Activated B cell treated with CpG ODN at 0.5 μM for 24 hours (primary cell): Measurements from ENCODE around the gene PTPN14. TPM values are rescaled to one million over a fixed set of nuclear protein-coding genes. Genes with fewer than 3 reads are reported as not detected.

ENCODE experiments used
- ATAC-seq: fragments of 200-7000 bp; cut with Tn5 transposase; one replicate; pipeline ENCODE4 v1.10.0; 2021; ENCODE audit warnings: low read depth, mild to moderate bottlenecking, moderate library complexity
- CTCF ChIA-PET: fragments of 350-600 bp; sonication (Branson Sonifier 250); formaldehyde crosslinking; loops from one replicate; lab custom pipeline; 2021; ENCODE audit warnings: antibody characterized with exemption; lab: Charles Lee
- POLR2A ChIA-PET: fragments of 350-600 bp; sonication (Branson Sonifier 250); formaldehyde crosslinking; loops from one replicate; lab custom pipeline; 2021; ENCODE audit warnings: antibody characterized with exemption; lab: Charles Lee
- DNase-seq: peaks from one replicate; pipeline ENCODE4 v3.0.0; 2022
- H3K27ac Mint-ChIP-seq: one replicate; pipeline ENCODE4 v1.8.0; 2020; ENCODE audit warnings: mixed read lengths
- H3K27me3 Mint-ChIP-seq: one replicate; pipeline ENCODE4 v1.8.0; 2021; ENCODE audit warnings: mixed read lengths
- H3K36me3 Mint-ChIP-seq: one replicate; pipeline ENCODE4 v1.8.0; 2021; ENCODE audit warnings: low read depth, mixed read lengths
- H3K4me1 Mint-ChIP-seq: one replicate; pipeline ENCODE4 v1.8.0; 2021; ENCODE audit warnings: mixed read lengths
- H3K4me3 Mint-ChIP-seq: one replicate; pipeline ENCODE4 v1.8.0; 2020; ENCODE audit warnings: mild to moderate bottlenecking, mixed read lengths
- H3K9me3 Mint-ChIP-seq: one replicate; pipeline ENCODE4 v1.8.0; 2020; ENCODE audit warnings: mixed read lengths
- intact Hi-C: fragments of 100-400 bp; cut with micrococcal nuclease; formaldehyde crosslinking; loops from one replicate; pipeline ENCODE4 v1.15.1; 2024
- total RNA-seq: library from RNA; stranded (reverse); gene quantifications from 2 replicates; pipeline ENCODE4 v1.2.3, GENCODE V29; 2022
- TF ChIP-seq, protein P1 (sequence below): fragments of 200-600 bp; IDR thresholded peaks from one replicate; pipeline ENCODE4 v1.8.0; 2022; ENCODE audit warnings: antibody characterized with exemption, mild to moderate bottlenecking

Gene PTPN14
- total RNA-seq, 1 donor from 2014 or later = not detected

DNA sequence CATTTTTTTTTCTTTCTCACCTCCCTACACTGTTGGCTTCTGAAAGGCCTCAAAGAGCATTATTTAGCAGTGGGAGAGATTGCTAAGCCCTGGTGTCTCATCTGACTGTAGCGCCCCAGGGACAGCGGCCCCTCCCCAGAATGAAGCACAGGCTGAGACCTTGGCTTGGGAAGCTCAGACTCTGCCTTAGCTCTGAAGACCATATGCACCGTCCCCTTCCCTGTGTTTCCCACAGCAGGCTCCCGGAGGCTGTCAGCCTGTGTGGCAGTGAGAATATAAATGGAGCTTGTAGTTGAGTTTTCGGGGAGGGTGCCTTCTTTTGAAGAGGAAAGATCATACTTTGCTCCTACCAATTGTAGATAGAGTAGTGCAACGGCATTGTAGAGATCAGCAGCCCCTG, 245.1 kb downstream of the PTPN14 start:
- ATAC-seq = no peak
- no peak for DNase-seq
- TF ChIP-seq, protein P1, sequence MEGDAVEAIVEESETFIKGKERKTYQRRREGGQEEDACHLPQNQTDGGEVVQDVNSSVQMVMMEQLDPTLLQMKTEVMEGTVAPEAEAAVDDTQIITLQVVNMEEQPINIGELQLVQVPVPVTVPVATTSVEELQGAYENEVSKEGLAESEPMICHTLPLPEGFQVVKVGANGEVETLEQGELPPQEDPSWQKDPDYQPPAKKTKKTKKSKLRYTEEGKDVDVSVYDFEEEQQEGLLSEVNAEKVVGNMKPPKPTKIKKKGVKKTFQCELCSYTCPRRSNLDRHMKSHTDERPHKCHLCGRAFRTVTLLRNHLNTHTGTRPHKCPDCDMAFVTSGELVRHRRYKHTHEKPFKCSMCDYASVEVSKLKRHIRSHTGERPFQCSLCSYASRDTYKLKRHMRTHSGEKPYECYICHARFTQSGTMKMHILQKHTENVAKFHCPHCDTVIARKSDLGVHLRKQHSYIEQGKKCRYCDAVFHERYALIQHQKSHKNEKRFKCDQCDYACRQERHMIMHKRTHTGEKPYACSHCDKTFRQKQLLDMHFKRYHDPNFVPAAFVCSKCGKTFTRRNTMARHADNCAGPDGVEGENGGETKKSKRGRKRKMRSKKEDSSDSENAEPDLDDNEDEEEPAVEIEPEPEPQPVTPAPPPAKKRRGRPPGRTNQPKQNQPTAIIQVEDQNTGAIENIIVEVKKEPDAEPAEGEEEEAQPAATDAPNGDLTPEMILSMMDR = no peak
- CTCF ChIA-PET = no interaction called here
- POLR2A ChIA-PET = no interaction called here
- peaks cover 9% of the 10 kb centered on the region for H3K36me3 Mint-ChIP-seq
- H3K4me1 Mint-ChIP-seq = peaks cover 17% of the 10 kb centered on the region
- no peak overlapping the region for H3K4me3 Mint-ChIP-seq
- H3K27me3 Mint-ChIP-seq = no peaks in the 10 kb centered on the region
- no peaks in the 10 kb centered on the region for H3K9me3 Mint-ChIP-seq
- H3K27ac Mint-ChIP-seq = no peak overlapping the region
- intact Hi-C loops = no loop called here

DNA sequence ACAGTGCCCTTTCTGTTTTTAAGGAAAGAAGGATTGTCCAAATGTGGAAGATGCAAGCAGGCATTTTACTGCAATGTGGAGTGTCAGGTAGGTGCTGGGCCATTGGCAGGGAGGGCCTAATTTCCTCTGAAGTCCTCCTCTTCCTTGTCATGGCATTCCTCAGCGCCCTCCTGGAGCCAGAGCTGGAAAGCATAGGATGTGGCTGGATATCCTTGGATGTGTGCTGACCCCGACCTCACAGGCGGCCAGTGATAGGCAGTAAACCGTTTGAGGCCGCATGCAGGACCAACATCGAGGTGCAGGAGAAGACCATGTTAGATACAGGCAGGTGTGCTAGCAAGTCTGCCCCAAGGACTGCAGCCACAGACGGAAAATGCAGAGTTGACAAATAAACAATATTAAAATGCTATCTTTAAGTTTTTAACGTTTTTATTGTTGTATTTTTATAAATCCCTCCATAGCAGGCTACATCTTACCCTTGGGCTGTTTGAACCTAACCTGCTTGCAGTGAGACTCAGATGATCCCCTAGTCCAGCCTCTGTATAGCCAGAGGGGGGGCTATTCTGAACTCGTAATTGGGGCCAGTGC, 246.1 kb downstream of the PTPN14 start:
- peaks cover 9% of the 10 kb centered on the region for H3K36me3 Mint-ChIP-seq
- intact Hi-C loops = no loop called here
- TF ChIP-seq, protein P1 = no peak
- no peak for ATAC-seq
- ChIA-PET POLR2A (no interaction called here), CTCF (no interaction called here)
- peaks cover 11% of the 10 kb centered on the region for H3K4me1 Mint-ChIP-seq
- no peaks in the 10 kb centered on the region for H3K9me3 Mint-ChIP-seq
- DNase-seq = no peak
- no peaks in the 10 kb centered on the region for H3K27me3 Mint-ChIP-seq
- H3K4me3 Mint-ChIP-seq = no peak overlapping the region
- H3K27ac Mint-ChIP-seq = no peak overlapping the region

DNA sequence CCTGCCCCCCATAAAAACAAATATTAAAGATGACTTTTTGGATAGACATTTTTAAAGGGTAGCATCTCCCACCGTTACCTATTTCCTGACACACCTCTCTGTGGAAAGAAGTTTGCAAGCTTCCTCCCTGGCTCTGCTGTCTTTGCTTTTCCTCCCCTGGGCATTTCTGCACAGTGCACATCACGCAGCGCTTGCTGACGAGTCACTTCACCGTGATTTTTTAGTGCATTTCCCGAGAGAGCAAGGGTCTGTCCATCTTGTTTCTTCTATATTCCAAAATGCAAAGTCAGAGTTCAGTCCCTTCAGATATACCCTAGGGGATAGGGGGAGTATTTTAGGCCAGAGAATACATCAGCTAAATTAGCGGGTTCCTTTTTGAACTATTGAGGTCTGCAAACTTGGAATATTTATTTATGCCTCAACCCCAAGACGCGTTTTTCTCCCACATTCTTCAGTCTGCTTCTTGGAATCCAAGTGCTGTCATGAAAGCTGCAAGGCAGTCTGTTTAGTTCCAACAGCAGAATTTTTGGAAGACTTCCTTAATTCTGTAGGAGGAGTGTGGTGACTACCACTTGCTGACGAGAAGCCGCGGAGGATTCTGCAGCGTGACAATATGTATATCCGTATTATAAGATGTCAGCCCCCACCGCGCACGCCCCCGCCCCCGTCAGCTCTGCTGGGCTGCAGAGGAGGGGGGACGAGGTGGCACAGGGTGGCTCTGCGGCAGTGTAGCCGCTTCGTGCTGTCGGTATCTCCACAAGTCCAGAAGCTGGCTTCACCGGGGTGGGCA, 248.1 kb downstream of the PTPN14 start:
- ChIA-PET CTCF (interaction anchor here (0.5 to 1.6 kb wide), 3 partner anchors 30 to 1163 kb away, joined by 3 read pairs; no protein-coding TSS in a partner anchor), POLR2A (no interaction called here)
- TF ChIP-seq, protein P1 = no peak
- H3K27me3 Mint-ChIP-seq = no peaks in the 10 kb centered on the region
- DNase-seq (no peak), ATAC-seq (no peak)
- peaks cover 9% of the 10 kb centered on the region for H3K4me1 Mint-ChIP-seq
- intact Hi-C loops = no loop called here
- no peaks in the 10 kb centered on the region for H3K9me3 Mint-ChIP-seq
- H3K27ac Mint-ChIP-seq = no peak overlapping the region
- H3K36me3 Mint-ChIP-seq = peaks cover 11% of the 10 kb centered on the region
- H3K4me3 Mint-ChIP-seq = no peak overlapping the region

DNA sequence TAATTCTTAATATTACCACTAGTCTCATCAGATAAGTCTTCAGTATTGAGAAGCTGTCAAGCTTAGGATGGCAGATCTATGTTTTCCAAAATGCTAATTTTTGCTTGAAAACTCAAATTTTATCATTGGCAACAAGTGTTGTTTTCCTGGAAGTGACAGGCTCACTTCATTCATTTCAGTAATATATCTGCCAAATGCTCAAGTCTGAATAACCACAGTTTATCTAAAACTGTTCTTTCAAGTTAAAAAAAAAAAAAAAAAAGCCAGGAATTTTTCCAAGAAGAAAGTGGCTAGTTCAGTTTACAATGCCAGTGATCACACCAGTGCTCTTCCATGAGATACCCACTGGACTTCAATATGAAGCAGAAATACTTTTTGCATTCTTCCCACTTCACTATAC, 249.9 kb downstream of the PTPN14 start:
- Mint-ChIP-seq H3K4me1 (peaks cover 9% of the 10 kb centered on the region), H3K4me3 (no peak overlapping the region), H3K36me3 (peaks cover 19% of the 10 kb centered on the region), H3K27me3 (no peaks in the 10 kb centered on the region), H3K27ac (no peak overlapping the region), H3K9me3 (no peaks in the 10 kb centered on the region)
- DNase-seq (no peak), ATAC-seq (no peak)
- CTCF ChIA-PET = interaction anchor here (0.6 kb wide), 1 partner anchor 41 kb away, joined by 3 read pairs; no protein-coding TSS in a partner anchor
- intact Hi-C loops = no loop called here
- POLR2A ChIA-PET = interaction anchor here (0.7 kb wide), 1 partner anchor 9 kb away, joined by 3 read pairs; no protein-coding TSS in a partner anchor
- TF ChIP-seq, protein P1 = no peak

DNA sequence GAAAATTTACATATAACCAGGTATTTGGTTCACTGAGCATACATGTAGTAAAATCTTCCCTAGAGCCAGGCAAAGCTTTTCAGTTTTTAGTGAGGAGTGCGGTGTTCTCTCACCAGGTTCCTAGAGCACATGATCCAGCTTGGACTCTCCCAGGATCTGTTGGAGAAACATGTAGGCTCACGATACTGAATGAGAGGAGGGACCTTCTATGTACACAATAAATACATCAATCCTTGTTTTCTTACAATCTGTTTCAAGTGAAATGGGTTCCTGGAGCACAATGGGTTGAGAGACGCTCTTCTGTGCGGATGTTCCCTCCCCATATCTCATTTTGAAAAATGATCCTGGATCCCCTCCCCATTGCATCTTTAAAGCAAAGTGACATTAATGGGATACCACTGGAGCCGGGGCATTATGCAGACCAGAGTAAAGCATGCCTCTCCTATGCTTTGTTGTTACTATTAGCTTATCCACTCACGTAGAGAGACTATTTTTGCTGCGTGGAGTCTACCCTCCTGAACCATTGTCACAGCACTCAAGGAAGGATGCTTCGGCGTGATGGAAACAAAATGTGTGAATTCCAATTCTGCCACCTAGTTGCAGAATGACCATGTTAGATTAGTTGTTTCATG, 251.1 kb downstream of the PTPN14 start:
- H3K27me3 Mint-ChIP-seq = no peaks in the 10 kb centered on the region
- TF ChIP-seq, protein P1 = no peak
- peaks cover 17% of the 10 kb centered on the region for H3K36me3 Mint-ChIP-seq
- peaks cover 11% of the 10 kb centered on the region for H3K4me1 Mint-ChIP-seq
- CTCF ChIA-PET = no interaction called here
- H3K27ac Mint-ChIP-seq = no peak overlapping the region
- no peak overlapping the region for H3K4me3 Mint-ChIP-seq
- DNase-seq (no peak), ATAC-seq (no peak)
- POLR2A ChIA-PET = no interaction called here
- H3K9me3 Mint-ChIP-seq = no peaks in the 10 kb centered on the region
- intact Hi-C loops = no loop called here
